HG02852 (cell line): ENCODE results near the gene MDM1.

Experiments used
- ATAC-seq: cut with Tn5 transposase; IDR thresholded peaks from one replicate; pipeline ENCODE4 v1.9.1; 2021; ENCODE audit warnings: mild to moderate bottlenecking, moderate library complexity; ENCODE audit not compliant: unreplicated experiment

The MDM1 gene

DNA sequence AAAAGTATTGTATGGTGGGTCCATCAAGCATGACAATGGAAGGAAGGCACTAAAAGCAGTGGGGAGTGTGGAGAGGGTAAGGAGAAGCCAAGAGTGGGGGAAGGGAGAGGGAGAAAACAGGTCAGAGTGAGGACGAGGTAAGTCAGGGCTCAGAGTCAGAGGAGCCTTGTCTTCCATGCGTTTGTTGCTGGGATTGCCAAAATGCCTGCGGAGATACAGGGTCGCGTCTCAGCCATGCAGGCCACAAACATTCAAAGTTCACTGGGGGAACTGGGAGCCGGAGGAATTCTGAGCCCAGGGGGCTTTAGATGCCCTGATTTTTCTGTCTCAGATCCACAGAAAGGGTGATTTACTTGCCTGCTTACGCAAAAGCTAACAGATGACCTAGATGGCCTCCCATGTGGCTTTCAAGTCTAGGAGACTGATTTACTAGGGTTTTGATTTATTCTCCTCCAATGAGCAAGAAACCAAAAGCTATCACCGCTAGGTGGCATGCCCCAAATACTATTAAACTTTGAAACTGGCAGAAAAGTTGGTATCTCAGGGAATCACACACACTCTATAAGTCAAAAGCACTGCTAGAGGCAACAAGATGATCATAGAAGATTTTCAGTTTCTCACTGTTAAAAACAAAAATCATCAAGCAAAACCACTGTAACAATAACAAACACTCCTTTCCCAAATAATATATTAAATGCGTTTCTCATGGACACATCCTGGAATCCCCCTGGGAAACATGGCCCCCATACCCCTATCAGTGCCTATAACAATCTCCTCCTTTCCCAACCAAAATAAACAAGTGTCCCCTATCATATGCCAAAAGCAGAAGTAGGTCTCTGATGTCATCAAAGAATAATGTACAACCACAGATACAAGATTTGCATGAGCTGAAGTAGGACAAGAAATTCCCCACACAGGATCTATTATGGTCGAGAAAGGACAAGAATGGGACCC is 26.6 kb upstream of the MDM1 start:
- ATAC-seq, result peak; percentile 94

DNA sequence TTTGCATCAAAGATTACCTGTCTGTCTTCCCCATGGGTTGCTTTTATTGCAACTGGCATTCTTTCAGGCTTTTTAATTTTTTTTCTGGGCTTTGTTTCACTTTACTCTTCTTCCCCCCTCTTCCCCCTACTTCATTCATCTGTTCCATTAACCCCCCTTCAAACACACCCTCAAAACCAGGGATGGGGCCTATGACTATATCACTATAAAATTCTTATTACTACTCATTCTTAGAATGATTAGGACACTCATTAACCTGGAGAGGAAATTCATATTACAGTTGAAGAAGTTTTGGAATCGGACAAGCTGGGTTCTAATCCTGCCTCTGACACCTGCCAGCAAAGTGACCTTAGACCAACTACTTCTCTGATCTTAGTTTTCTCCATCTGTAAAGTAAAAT is 24.8 kb upstream of the MDM1 start:
- ATAC-seq, result no peak

DNA sequence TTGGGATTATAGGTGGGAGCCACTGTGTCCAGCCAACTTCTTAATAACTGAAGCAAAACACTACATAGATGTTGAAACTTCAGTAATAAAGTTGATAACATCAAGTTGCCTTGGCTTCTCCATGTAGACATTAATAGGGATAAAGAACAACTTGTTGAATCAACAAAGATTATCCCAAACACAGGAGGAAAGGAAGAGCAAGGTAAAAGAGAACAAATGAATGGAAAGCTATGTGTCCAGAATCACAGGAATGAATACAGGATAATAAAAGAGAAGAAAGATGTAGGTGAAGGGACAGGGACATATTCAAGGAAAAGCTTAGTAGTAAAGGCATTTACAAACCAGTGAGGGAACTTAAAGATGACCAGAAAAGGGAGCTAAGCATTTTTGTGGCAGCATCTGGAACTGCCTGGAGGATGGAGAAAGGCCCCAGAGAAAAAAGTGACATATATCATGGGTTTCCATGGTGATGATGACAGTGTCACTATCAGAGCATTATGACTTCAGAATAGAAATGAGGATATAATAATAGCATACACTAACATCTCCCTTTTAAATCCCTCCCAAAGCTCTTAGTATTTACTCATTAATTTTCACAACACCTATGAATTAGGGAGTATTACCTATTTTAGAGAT is 24.0 kb upstream of the MDM1 start:
- no peak for ATAC-seq

DNA sequence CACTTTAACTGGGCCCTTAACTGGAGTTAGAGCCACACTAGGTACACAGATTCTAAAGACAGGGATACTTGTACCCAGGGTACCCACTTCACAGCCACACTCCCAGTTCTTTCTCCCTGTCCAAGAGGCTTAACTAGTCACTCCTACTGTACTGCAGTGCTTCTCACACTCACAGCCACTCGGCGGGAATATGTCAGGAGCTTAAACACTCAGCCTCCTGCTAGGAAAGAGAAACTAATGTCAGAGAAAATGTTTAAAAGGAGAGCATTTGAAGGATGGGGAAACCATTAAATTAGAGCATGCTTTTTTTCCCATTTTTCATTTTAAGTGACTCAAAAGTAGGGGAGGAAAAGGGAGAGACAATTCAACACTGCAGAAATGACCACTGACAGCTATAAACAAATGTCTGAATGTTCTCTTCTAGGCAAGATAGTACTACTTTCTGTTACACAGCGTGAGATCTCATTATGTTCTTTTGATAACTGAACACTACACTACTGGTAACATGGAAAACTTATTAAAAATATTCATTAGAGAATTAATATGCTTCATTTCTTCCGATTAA is 22.9 kb upstream of the MDM1 start:
- ATAC-seq, result no peak

DNA sequence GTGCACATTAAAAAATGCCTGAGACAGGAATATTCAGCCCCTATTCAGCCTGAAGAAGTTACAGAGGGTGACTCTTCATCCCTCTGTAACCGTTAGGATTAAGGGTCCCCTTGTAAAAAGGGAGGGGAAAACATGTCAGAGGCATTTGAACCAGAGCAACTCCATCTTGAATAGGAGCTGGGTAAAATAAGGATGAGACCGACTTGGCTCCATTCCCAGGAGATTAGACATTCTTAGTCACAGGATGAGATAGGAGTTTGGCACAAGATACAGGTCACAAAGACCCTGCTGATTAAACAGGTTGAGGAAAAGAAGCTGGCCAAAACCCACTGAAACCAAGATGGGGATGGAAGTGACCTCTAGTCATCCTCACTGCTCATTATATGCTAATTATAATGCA is 19.9 kb upstream of the MDM1 start:
- no peak for ATAC-seq

DNA sequence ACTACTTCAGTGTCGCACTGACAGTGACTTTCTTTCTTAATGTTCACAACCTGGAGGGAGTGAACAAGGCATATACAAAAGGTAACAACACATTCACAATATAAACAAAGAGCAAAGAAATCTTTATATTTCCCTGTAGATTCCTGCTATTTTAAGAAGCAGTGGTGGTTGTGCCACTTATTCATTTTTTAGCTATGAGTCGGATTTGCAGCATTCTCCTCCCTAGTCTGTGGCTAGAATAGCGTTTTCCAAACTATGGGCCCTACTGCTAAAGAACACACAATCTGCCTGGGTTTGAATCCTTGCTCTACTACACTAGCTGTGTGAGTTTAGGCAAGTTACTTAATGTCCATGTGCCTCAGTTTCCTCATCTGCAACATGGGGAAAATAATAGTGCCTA is 18.6 kb upstream of the MDM1 start:
- no peak for ATAC-seq

DNA sequence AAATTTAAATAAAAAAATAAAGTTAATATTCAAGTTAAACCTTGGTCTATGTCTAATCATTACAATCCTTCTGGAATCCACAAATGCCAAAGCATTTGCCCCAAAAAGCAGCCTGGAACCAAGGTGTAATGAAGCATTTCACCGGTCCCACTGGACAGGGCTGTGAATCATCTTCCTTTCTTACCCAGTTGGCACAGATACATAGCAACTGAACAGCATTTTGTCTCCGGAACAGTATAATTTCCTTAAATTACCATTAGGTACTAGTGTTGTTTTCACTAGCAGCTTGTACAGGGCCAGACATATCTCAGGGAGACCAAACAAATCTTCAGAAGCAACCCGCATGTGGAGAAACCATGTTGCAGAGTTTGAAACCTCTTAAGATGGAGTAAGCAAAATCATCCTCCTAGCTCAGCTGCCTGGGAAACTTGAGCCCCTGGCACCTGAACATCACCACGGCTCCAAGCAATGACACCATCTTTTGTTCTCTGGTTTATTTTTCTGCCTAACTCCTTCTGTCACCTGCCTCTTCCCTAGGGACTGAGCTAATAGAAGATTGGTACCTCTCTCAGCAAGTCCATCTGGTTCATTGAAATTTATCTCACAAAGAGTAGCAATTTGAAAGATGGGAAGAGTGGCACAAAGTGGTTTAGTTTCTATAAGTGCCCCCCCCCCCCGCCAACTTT is 17.9 kb upstream of the MDM1 start:
- ATAC-seq, result no peak

DNA sequence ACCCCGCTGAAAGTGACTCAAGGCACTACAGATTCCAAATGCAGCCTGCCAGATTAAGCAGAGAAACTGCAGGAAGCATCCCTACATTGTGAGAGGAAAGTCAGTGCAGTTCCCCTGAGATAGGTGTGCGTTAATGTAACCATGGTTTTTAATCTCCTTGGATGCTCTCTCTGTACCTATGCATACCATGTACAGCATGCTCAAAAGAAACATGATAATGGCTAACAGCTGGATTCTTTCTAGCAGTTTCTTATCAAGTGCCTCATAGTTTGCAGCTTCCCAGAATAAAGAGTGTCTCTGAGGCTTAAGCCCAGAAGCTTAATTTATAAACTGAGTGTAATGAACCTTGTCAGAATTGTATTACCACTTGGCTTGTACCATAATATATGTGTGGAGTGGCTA is 17.1 kb upstream of the MDM1 start:
- ATAC-seq, result no peak

DNA sequence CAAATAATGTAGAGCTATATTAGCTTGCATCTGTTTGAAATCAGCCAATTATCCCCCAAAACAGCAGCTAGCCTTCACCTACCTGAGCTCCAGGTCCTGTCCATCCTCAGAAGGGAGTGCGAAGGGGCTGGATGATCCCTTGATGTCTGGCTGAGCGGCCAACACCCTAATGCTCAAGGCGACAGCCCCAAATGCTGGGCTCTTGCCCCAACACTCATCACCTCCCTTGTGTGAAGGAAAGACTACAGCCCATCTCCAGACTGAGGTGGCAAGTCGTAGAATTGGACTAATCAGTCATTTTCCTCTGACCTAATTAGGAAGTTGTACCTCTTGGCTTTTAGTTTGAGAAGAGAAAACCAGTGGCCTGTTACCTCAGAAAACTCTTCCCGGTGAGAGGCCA is 16.3 kb upstream of the MDM1 start:
- ATAC-seq, result no peak

DNA sequence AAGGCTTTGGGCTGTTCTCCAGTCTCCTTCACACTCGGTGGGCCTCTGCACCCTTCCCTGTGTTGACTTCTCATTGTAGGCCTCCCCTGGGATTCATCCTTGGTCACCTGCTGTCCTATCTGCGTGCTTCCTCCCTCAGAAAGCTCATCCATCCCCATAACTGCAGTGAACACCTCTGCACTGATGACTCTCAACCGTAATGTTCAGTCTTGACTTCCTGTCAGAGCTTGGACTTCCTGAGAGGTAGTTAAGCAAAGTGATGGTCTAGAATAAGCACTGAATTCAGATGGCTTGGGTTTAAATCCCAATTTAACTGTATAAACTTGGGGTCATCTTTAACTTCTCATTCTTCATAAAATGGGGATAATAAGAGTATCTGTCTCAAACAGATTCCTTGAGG is 13.6 kb upstream of the MDM1 start:
- ATAC-seq, result no peak

DNA sequence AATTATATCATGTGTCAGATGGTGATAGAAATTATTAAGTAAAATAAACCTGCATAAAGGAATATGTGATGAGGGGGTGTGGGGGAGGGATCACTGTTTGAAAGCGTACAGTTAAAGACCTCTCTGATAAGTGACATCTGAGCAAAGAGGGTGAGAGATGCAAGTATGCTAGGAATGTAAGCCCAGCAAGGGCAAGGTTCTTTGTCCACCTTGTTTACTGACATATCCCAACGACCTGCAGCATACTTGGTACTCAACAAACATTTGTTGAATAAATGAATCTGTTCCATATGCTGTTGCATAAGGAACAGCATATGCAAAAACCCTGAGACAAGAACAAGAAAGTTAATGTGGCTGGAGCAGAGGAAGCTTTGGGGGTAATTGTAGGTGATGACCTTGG is 12.0 kb upstream of the MDM1 start:
- no peak for ATAC-seq

DNA sequence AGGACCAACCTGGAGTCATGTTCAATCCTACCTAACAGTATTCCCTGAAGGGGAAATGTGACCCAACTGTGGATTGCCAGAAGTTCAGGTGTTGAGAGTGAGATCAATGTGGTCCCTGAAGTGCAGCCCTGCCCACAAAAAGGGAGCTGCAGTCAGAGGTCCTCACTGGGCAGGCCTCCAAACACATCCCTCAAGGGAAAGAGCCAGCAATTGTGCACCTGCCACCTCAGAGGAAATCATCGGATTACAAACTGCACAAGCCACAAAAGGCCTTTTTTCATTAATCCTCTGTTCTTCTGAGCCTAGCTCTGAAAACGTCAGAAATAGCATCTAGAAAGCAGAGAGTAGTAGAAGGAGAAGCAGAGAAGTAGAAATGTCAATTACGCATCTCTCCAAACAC is 10.8 kb upstream of the MDM1 start:
- no peak for ATAC-seq

DNA sequence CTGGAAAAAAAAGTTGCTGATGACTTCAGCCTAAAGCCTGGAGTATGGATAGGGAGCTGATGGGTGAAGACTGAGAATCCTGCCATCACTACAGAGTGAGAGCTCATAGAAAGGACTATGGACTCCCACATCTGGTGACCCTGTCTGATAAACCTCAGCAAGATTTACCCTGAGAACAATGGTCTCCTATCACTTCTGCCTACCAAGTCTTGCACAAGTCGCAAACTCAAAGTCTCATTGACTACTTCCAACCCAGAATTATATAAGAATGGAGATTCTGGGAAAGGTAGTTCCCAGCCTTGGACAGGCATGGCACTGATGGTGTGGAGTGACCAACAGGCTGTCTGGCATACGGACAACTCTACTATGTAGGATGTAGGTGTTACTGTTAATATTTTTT is 9.7 kb upstream of the MDM1 start:
- ATAC-seq, result no peak

DNA sequence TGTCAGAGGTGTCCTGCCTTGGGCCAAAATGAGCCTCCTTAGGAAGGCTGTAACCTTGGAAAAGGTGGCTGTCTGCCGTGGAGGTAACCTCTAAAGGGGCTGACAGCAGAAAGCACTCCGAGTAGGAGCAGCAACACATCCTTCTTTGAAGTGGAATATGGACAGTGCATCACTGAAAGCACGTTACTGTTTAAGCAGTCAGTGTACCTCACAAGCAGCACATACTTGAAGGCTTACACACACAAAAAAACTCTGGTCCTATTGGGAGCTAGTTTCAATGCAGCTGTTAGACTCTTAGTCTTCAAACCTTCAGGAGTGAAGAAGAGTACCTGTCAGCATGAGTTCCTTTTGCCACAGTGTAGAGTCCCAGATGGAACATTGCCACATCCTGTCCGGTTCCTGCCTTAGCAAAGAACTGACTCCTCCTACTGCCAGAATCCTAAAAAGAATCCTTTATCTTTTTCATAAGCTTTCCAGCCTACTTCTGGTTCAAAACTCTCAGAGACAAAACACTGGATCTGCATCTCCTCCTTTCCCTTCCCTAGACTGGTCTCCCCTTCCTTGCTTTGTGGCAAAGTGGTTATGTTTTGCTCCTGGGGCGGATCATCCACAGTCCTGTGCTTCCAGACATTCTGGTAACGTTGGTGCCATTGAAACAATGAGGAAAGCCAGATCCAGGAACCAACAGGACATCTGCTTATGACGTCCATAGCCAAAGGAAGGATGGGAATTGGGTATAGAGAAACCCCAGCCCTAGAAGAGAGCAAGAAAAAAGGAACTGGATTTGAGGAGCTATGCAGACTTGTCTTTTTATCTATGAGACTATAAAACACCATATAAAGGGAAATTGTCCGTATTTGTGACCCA is 8.5 kb upstream of the MDM1 start:
- no peak for ATAC-seq

DNA sequence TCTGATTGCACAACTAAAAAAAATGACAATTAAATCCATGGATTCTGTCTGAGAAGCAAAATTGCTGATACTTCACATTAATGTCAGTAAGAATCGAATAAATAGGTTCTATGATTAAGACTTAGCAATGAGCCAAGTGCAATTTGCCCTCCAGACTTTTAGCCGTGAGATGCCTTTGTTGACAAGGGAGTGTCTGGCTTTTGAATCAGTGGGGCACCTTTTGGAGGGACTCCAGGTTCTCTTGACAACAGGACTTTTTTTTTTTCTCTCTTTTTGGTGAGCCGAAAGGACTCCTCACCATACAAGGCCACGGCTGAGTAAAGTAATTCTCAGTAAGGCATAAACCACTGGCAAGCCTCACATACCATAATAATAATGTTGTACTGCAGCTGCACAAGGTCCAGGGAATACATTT is 4.7 kb upstream of the MDM1 start:
- ATAC-seq, result no peak

DNA sequence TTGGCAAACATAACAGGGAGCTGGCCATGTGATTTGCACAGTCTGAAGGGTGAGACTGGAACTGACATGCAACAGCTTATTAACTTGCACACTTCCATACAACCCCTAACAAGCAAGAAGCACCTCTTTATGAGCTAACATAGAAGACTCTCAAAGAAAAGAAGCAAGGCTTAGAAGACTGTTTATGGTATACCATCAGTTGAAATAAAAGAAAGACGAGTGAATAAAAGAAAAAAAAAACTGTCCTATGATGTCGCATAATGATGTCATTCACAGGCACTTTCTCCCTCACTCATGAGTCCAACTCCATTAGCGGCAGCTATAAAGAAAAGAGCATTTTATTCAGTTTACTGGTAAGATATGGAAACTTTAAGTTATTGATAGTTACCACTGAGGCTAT is 3.3 kb upstream of the MDM1 start:
- ATAC-seq, result no peak

DNA sequence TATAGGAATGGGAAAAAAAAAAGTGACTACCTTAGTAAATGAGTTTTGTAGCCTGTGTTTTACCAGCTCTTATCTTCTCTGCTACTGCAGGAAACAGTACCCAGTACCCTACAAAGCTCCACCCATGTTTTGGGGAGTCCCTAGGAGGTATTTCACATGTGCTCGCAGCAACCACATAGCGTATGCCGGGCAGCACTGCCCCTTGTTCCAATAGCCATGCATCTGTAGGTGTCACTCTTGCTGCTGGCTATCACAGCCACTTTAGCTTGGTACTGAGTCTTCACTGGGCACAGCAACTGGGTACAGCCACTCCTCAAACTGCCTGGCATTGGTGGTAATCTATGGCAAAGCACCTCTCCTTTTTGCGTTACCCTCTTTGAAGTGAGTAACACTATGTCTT is 2.0 kb upstream of the MDM1 start:
- ATAC-seq, result no peak

DNA sequence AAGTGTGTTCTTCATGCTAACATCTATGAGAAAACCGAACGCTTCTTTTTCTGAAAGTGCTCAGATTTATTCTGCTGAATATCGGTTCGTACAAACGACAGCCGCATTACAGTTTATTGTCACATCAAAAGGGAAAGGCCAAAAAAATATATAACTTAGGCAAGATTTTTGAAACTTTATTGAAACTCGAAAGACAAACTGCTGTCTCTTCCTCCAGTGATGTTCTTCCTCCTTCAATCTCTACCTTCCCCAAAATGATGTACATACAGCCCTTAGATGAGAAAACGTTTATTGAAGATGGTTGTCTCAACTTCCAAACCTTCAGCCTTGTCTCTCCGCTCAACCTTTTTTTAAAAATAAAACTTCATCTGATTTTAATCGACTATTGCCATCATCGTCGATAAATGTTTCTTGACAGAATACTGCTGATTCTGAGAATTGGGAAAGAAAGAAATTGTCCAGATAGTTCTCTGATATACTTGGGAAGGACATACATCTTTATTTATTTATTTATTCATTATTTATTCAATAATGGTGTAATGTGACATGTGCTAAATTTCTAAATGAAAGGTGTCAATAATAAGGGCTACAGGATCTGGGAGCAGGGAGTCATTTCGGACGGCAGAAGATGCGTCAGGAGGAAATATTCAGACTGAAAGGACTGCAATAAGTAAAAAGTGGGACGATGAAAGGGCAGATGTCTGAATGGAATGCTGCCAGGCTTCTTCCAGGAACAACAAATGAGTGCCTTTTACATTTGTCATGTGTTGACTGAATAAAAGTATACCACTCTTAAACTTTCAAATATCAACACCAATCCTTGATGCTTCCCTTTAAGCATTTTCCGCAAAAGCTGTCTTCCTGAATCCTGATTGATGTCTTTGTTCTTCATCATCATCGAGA is 817 bp upstream of the MDM1 start:
- no peak for ATAC-seq

DNA sequence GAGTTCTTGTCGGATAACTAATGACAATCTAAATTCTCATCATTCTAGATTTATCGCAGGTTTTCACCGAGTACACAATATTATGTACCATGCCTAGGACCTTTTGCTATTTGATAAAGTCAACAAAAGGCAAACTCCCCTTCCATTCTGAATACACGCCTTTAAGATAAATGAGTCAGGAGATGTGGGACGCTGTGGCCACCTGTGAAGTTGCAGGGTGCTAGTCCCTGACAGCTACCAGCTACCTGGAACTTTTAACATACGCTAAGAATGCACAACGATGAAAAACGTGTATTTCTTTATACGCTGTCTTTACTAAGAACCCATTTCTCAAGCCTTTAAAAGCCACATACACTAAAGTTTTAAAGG is 678 bp downstream of the MDM1 start:
- ATAC-seq, result no peak

DNA sequence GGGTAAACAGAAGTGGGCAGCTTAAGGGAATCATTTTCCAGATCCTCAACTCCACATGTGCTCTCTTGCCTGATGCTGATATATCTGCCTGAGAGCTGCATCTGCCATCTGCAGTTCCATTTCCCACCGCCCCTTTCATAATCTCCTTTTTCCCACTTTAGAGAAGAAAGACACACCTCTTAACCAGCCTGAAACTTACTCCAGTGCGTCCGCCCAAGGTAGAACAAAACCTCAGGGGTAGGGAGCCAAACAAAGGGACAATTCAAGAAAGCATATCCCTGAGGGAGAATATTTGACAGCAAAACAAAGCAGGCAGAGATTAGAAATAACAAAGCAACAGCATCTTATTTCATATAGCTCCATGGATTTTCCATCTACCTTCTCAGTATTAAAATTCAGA is 4.3 kb downstream of the MDM1 start:
- ATAC-seq, result no peak
